ENCODE measurements around the gene MMAB. TPM values are rescaled to one million over a fixed set of nuclear protein-coding genes. Genes with fewer than 3 reads are reported as not detected.
A peak's percentile ranks its signal among the peaks of the same experiment; 100 is the strongest.

The MMAB gene
- total and polyA plus RNA-seq, 2 of the 13 experiments (the other 11 are each of a cell fraction or from before 2014, with no cell fraction given) = 26.1 to 77.3 TPM

DNA sequence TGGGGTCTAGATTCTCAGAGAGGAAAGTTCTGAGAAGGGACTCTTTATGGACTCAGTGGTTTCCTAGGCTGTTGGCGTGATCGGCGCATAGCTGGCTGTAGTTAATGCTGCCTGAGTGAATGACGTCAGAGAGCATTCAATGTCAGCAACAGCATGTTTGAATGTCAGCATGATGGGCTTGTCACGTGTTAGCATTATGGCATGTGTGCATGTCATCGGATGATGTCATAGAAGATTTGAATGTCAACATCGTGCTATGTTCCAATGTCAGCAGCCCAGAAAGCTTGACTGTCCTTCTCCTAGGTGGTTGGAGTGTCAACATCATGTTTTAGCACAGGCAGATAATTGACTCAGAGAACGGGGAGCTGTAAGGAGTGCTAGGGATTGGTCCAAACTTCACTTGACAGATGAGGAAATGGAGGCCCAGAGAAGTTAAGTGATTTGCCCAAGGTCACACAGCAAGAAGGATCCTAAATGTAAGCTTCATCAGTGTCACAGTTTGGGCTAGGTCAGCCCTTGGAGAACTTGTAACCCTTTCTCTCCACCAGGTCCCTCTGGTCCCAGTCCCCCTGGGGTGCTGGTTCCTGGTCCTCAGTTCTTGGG, 45.8 kb upstream of the MMAB start (continued):
- TF ChIP-seq, protein P1, sequence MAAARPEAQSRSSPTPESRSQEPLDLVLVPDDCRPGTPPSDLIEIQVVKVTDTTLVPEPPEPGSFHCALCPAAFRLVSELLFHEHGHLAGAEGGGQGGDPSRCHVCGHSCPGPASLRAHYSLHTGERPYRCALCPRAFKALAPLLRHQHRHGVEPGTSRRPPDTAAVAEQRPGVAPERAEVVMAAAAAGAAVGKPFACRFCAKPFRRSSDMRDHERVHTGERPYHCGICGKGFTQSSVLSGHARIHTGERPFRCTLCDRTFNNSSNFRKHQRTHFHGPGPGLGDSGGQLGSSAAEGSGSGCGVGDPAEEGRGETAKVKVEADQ (CRISPR knock-in tag; IDR thresholded peaks at IDR 0.05; ENCODE audit: borderline replicate concordance) = no peak
- TF ChIP-seq CBFB (CRISPR knock-in tag; IDR thresholded peaks at IDR 0.05) = no peak
- no peak for TF ChIP-seq ZNF850 (CRISPR knock-in tag; conservative IDR thresholded peaks at IDR 0.05)
- no peak for TF ChIP-seq DR1 (CRISPR knock-in tag; IDR thresholded peaks at IDR 0.05)
- TF ChIP-seq, protein P2, sequence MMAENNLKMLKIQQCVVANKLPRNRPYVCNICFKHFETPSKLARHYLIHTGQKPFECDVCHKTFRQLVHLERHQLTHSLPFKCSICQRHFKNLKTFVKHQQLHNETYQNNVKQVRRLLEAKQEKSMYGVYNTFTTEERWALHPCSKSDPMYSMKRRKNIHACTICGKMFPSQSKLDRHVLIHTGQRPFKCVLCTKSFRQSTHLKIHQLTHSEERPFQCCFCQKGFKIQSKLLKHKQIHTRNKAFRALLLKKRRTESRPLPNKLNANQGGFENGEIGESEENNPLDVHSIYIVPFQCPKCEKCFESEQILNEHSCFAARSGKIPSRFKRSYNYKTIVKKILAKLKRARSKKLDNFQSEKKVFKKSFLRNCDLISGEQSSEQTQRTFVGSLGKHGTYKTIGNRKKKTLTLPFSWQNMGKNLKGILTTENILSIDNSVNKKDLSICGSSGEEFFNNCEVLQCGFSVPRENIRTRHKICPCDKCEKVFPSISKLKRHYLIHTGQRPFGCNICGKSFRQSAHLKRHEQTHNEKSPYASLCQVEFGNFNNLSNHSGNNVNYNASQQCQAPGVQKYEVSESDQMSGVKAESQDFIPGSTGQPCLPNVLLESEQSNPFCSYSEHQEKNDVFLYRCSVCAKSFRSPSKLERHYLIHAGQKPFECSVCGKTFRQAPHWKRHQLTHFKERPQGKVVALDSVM (CRISPR knock-in tag; IDR thresholded peaks at IDR 0.05) = no peak
- TF ChIP-seq, protein P3, sequence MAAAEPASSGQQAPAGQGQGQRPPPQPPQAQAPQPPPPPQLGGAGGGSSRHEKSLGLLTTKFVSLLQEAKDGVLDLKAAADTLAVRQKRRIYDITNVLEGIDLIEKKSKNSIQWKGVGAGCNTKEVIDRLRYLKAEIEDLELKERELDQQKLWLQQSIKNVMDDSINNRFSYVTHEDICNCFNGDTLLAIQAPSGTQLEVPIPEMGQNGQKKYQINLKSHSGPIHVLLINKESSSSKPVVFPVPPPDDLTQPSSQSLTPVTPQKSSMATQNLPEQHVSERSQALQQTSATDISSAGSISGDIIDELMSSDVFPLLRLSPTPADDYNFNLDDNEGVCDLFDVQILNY (CRISPR knock-in tag; conservative IDR thresholded peaks at IDR 0.05) = no peak
- TF ChIP-seq, protein P4, sequence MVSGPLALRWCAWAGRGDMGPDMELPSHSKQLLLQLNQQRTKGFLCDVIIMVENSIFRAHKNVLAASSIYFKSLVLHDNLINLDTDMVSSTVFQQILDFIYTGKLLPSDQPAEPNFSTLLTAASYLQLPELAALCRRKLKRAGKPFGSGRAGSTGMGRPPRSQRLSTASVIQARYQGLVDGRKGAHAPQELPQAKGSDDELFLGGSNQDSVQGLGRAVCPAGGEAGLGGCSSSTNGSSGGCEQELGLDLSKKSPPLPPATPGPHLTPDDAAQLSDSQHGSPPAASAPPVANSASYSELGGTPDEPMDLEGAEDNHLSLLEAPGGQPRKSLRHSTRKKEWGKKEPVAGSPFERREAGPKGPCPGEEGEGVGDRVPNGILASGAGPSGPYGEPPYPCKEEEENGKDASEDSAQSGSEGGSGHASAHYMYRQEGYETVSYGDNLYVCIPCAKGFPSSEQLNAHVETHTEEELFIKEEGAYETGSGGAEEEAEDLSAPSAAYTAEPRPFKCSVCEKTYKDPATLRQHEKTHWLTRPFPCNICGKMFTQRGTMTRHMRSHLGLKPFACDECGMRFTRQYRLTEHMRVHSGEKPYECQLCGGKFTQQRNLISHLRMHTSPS (CRISPR knock-in tag; IDR thresholded peaks at IDR 0.05; ENCODE audit: low read depth) = no peak
- peak; percentile 94 for TF ChIP-seq ATF7 (IDR thresholded peaks at IDR 0.05)
- no peak for TF ChIP-seq ATF7 (CRISPR knock-in tag; IDR thresholded peaks at IDR 0.05)
- no peak for TF ChIP-seq HNRNPLL (IDR thresholded peaks at IDR 0.05; ENCODE audit: low read depth, low read length, poor library complexity, severe bottlenecking)
- TF ChIP-seq ZC3H13 (CRISPR knock-in tag; IDR thresholded peaks at IDR 0.05) = no peak
- TF ChIP-seq FOXA1 (IDR thresholded peaks at IDR 0.05) = no peak
- 0 out of 2 replicates have a peak, but pooled peaks have one; percentile 9 for TF ChIP-seq FOXA1 (CRISPR knock-in tag; IDR thresholded peaks at IDR 0.05)
- TF ChIP-seq, protein P5, sequence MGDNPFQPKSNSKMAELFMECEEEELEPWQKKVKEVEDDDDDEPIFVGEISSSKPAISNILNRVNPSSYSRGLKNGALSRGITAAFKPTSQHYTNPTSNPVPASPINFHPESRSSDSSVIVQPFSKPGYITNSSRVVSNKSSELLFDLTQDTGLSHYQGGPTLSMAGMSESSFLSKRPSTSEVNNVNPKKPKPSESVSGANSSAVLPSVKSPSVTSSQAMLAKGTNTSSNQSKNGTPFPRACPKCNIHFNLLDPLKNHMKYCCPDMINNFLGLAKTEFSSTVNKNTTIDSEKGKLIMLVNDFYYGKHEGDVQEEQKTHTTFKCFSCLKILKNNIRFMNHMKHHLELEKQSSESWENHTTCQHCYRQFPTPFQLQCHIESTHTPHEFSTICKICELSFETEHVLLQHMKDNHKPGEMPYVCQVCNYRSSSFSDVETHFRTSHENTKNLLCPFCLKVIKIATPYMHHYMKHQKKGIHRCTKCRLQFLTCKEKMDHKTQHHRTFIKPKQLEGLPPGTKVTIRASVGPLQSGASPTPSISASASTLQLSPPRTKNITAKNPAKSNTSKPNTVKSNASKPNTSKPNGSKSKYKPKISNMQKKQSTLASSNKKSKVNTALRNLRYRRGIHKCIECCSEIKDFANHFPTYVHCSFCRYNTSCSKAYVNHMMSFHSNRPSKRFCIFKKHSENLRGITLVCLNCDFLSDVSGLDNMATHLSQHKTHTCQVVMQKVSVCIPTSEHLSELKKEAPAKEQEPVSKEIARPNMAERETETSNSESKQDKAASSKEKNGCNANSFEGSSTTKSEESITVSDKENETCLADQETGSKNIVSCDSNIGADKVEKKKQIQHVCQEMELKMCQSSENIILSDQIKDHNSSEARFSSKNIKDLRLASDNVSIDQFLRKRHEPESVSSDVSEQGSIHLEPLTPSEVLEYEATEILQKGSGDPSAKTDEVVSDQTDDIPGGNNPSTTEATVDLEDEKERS (CRISPR knock-in tag; IDR thresholded peaks at IDR 0.05) = no peak
- TF ChIP-seq CBX1 (IDR thresholded peaks at IDR 0.05; ENCODE audit: low read depth) = no peak
- no peak for TF ChIP-seq JDP2 (CRISPR knock-in tag; IDR thresholded peaks at IDR 0.05; ENCODE audit: borderline replicate concordance)
- no peak for TF ChIP-seq PAF1 (CRISPR knock-in tag; IDR thresholded peaks at IDR 0.05)
- no peak for TF ChIP-seq HOXA5 (CRISPR knock-in tag; IDR thresholded peaks at IDR 0.05)
- peak; percentile 80; the same call in 1 of the 2 replicates for TF ChIP-seq ZNF768 (CRISPR knock-in tag; IDR thresholded peaks at IDR 0.05)

Data from HepG2 (cell line).